Activated CD4-positive, alpha-beta memory T cell treated with anti-CD3 and anti-CD28 coated beads for 36 hours (primary cell): ENCODE measurements around the gene LIMK2. TPM values are rescaled to one million over a fixed set of nuclear protein-coding genes. Genes with fewer than 3 reads are reported as not detected.
"Not testable (repeated sequence)": the region's sequence is repeated elsewhere in the genome, so short reads cannot be mapped to it uniquely, and the experiment has no call there.

Experiments
- CTCF ChIA-PET: fragments of 350-600 bp; sonication (Branson Sonifier 250); formaldehyde crosslinking; loops from one replicate; lab custom pipeline; 2021; ENCODE audit warnings: antibody characterized with exemption, inconsistent platforms; lab: Charles Lee
- POLR2A ChIA-PET: fragments of 350-600 bp; sonication (Branson Sonifier 250); formaldehyde crosslinking; loops from one replicate; lab custom pipeline; 2021; ENCODE audit warnings: antibody characterized with exemption; lab: Charles Lee
- DNase-seq: peaks from one replicate; pipeline ENCODE4 v3.0.0-alpha.2; 2020
- H3K27ac Mint-ChIP-seq: one replicate; pipeline ENCODE4 v1.8.0; 2021; ENCODE audit warnings: mixed read lengths
- H3K27me3 Mint-ChIP-seq: one replicate; pipeline ENCODE4 v1.8.0; 2021; ENCODE audit warnings: mixed read lengths
- H3K36me3 Mint-ChIP-seq: one replicate; pipeline ENCODE4 v1.8.0; 2021; ENCODE audit warnings: mixed read lengths
- H3K4me1 Mint-ChIP-seq: one replicate; pipeline ENCODE4 v1.8.0; 2021; ENCODE audit warnings: low read depth, mixed read lengths
- H3K4me3 Mint-ChIP-seq: one replicate; pipeline ENCODE4 v1.8.0; 2021; ENCODE audit warnings: mild to moderate bottlenecking, mixed read lengths
- H3K9me3 Mint-ChIP-seq: one replicate; pipeline ENCODE4 v1.8.0; 2021; ENCODE audit warnings: mixed read lengths
- intact Hi-C: fragments of 100-400 bp; cut with micrococcal nuclease; formaldehyde crosslinking; loops from one replicate; pipeline ENCODE4 v1.15.1; 2023
- total RNA-seq, 2 experiments: library from RNA; stranded (reverse); gene quantifications; one replicate each; pipeline ENCODE4 v1.2.3, GENCODE V29; 2021

Gene LIMK2
- total RNA-seq, 2 experiments from 2014 or later: 42.0 to 44.7 TPM

DNA sequence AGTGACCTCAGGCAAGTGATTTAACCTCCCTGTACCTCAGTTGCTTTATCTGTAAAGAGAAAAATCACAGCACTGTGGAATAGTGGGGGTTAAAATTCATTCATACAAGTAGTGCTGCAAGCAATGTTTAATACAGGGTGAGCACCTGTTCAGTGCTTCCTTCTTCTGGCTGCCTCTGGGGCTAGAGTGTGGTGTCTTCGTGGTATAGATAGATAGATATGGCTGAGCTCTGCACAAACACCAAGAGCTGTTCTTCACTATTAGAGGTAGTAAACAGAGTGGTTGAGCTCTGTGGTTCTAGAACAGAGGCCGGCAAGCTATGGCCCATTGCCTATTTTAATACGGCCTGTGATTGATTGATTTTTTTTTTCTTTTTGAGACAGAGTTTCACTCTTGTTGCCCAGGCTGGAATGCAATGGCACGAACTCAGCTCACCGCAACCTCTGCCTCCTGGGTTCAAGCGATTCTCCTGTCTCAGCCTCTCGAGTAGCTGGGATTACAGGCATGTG lies 32.9 kb downstream of the LIMK2 start:
- H3K27ac Mint-ChIP-seq: no peak overlapping the region
- POLR2A ChIA-PET: interaction anchor here (0.9 kb wide), 1 partner anchor 41 kb away, joined by 3 read pairs; no protein-coding TSS in a partner anchor

DNA sequence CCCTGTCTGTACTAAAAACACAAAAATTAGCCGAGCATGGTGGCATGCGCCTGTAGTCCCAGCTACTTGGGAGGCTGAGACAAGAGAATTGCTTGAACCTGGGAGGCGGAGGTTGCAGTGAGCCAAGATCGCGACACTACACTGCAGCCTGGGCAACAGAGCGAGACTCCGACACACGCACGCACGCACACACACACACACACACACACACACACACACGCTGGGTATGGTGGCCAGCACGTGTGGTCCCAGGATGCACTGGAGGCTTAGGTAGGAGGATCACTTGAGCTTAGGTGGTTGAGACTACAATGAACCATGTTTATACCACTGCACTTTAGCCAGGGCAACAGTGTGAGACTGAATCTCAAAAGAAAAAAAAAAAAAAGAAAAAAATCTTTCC lies 33.9 kb downstream of the LIMK2 start:
- intact Hi-C loops, H3K27ac Mint-ChIP-seq, POLR2A ChIA-PET: not testable (repeated sequence)

More for the DNA sequence above, 32.9 kb downstream of the LIMK2 start:
- no peaks in the 10 kb centered on the region for H3K9me3 Mint-ChIP-seq
- intact Hi-C loops: no loop called here
- H3K36me3 Mint-ChIP-seq: peaks cover 10% of the 10 kb centered on the region
- no peak for DNase-seq
- CTCF ChIA-PET: interaction anchor here (0.6 kb wide), 1 partner anchor 14 kb away, joined by 3 read pairs; no protein-coding TSS in a partner anchor
- H3K4me1 Mint-ChIP-seq: peaks cover 31% of the 10 kb centered on the region
- no peaks in the 10 kb centered on the region for H3K27me3 Mint-ChIP-seq
- no peak overlapping the region for H3K4me3 Mint-ChIP-seq

DNA sequence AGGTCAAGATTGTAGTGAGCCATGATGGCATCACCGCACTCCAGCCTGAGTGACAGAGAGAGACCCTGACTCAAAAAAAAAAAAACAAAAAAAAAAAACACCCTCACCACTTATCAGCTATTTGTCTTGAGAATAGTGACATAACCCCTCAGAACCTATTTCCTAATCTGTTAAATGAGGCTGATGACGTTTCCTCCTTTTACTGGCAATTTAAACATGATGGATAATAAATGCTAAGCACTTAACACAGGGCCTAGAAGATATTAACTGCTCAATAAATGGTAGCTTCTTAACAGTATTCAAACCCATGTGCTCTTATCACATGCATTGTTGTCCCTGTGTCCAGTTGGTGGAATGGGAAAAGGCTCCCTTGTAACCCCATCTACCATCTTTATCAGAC lies 34.6 kb downstream of the LIMK2 start:
- Mint-ChIP-seq H3K27me3 (no peaks in the 10 kb centered on the region), H3K4me3 (no peak overlapping the region), H3K9me3 (no peaks in the 10 kb centered on the region), H3K36me3 (peaks cover 9% of the 10 kb centered on the region), H3K4me1 (peaks cover 26% of the 10 kb centered on the region), H3K27ac (no peak overlapping the region)
- intact Hi-C loops: no loop called here
- ChIA-PET CTCF (interaction anchor here (1.7 to 8.8 kb wide), 2 partner anchors 25 to 67 kb away, joined by 9 to 43 read pairs; no protein-coding TSS in a partner anchor), POLR2A (no interaction called here)
- no peak for DNase-seq

More for the DNA sequence above, 33.9 kb downstream of the LIMK2 start:
- H3K4me3 Mint-ChIP-seq, H3K9me3 Mint-ChIP-seq, H3K36me3 Mint-ChIP-seq, H3K27me3 Mint-ChIP-seq, DNase-seq: not testable (repeated sequence)
- H3K4me1 Mint-ChIP-seq: peaks cover 31% of the 10 kb centered on the region
- CTCF ChIA-PET: interaction anchor here (8.8 kb wide), 1 partner anchor 26 kb away, joined by 43 read pairs; no protein-coding TSS in a partner anchor

DNA sequence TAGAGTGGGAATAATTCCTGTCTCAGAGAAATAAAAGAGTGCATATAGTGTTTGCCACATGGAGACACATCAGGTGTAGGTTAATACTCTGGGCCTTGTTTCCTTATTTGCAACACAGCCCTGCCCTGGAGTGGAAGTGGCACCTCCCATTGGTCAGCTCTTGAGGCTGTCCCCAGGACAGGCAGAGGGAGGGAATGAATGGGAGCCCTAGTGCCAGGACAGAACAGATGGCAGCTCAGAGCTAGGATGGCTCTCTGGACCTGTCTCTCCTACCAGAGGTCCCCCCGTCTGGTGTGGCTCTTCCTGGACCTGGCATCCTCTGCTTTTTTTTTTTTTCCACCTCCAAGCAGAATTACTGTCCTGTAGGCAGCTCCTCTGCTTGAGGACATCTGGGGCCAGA lies 35.6 kb downstream of the LIMK2 start:
- Mint-ChIP-seq H3K4me3 (no peak overlapping the region), H3K27me3 (no peaks in the 10 kb centered on the region), H3K36me3 (peaks cover 2% of the 10 kb centered on the region), H3K4me1 (peaks cover 20% of the 10 kb centered on the region), H3K9me3 (no peaks in the 10 kb centered on the region), H3K27ac (no peak overlapping the region)
- CTCF ChIA-PET: interaction anchor here (0.8 to 8.8 kb wide), 4 partner anchors 24 to 613 kb away, joined by 3 to 43 read pairs (median 6); no protein-coding TSS in a partner anchor
- POLR2A ChIA-PET: interaction anchor here (0.5 kb wide), 1 partner anchor 15 kb away, joined by 5 read pairs; no protein-coding TSS in a partner anchor
- intact Hi-C loops: no loop called here
- DNase-seq: no peak

DNA sequence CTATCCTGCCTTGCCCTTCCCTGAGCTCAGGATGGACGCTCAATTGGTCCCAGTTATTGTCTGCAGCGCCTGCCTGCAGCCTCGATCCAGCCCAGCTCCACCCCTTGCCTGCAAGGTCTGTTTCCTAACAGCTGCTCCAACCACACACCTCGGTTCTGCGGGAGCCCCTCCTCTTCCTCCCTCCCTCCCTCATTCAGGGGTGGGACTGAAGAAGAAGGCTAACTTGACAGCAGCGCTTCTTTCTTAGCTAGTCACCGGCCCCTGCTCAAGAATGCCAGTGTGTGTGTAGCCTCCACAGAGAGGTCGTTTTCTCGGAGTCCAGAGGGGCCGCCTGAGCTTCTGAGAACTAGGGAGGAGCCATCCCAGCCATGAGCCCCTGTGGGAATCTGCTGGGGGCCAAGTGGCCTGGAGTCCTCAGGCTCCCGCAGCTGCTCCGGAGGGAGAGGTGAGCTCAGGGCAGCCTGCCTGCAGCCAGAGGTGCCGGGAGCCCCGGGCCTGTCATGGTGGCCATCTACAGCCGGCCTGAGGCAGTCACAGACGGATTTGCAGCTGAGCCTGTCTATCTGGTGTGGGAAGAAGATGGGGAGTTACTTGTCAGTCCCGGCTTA lies 36.1 kb downstream of the LIMK2 start:
- Mint-ChIP-seq H3K36me3 (peaks cover 2% of the 10 kb centered on the region), H3K4me1 (peaks cover 17% of the 10 kb centered on the region)
- CTCF ChIA-PET: interaction anchor here (0.8 to 8.8 kb wide), 4 partner anchors 24 to 614 kb away, joined by 3 to 43 read pairs (median 6); no protein-coding TSS in a partner anchor

DNA sequence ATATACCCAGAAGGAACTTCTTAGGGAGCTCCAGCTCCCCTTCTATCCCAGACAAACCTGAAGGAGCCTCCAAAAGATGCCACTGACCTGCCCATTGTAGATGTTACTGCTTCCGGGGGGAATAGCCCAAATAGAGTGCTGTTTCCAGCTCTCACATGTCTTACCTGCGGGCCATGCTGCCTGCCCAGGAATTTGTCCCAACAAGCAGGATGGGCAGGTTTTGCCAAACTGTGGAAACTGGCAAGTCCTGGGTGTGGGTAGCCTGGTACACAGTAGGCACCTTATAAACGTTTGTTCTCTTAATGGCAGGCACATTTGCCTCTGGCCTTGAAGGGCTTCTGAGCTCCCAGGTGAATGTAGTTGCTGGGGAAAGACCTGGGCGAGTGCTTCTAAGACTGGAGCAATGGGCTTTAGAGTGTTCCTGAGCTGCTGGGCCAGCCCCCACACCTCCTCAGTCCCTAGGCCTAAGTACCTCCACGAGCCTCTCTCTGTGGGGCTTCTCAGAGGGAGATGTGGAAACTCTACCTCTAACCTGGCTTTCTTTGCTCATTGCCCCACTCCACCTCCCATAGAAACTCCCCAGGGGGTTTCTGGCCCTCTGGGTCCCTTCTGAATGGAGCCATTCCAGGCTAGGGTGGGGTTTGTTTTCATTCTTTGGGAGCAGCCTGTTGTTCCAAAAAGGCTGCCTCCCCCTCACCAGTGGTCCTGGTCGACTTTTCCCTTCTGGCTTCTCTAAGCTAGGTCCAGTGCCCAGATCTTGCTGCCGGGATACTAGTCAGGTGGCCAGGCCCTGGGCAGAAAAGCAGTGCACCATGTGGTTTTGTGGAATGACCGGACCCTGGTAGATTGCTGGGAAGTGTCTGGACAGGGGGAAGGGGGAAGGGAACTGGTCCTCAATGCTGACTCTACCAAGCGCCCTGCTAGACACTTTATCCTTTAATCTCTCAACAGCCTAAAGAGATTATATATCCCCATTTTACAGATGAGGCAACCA lies 37.2 kb downstream of the LIMK2 start:
- H3K4me3 Mint-ChIP-seq: no peak overlapping the region
- peaks cover 17% of the 10 kb centered on the region for H3K4me1 Mint-ChIP-seq
- peaks cover 2% of the 10 kb centered on the region for H3K36me3 Mint-ChIP-seq
- DNase-seq: no peak
- no peak overlapping the region for H3K27ac Mint-ChIP-seq
- intact Hi-C loops: no loop called here
- H3K9me3 Mint-ChIP-seq: no peaks in the 10 kb centered on the region
- POLR2A ChIA-PET: no interaction called here
- no peaks in the 10 kb centered on the region for H3K27me3 Mint-ChIP-seq
- CTCF ChIA-PET: interaction anchor here (8.8 kb wide), 1 partner anchor 23 kb away, joined by 43 read pairs; no protein-coding TSS in a partner anchor

More for the DNA sequence above, 36.1 kb downstream of the LIMK2 start:
- no peak overlapping the region for H3K4me3 Mint-ChIP-seq
- no peaks in the 10 kb centered on the region for H3K9me3 Mint-ChIP-seq
- intact Hi-C loops: no loop called here
- no peak overlapping the region for H3K27ac Mint-ChIP-seq
- H3K27me3 Mint-ChIP-seq: no peaks in the 10 kb centered on the region
- POLR2A ChIA-PET: interaction anchor here (0.5 kb wide), 1 partner anchor 16 kb away, joined by 5 read pairs; no protein-coding TSS in a partner anchor
- DNase-seq: peak; percentile 71

DNA sequence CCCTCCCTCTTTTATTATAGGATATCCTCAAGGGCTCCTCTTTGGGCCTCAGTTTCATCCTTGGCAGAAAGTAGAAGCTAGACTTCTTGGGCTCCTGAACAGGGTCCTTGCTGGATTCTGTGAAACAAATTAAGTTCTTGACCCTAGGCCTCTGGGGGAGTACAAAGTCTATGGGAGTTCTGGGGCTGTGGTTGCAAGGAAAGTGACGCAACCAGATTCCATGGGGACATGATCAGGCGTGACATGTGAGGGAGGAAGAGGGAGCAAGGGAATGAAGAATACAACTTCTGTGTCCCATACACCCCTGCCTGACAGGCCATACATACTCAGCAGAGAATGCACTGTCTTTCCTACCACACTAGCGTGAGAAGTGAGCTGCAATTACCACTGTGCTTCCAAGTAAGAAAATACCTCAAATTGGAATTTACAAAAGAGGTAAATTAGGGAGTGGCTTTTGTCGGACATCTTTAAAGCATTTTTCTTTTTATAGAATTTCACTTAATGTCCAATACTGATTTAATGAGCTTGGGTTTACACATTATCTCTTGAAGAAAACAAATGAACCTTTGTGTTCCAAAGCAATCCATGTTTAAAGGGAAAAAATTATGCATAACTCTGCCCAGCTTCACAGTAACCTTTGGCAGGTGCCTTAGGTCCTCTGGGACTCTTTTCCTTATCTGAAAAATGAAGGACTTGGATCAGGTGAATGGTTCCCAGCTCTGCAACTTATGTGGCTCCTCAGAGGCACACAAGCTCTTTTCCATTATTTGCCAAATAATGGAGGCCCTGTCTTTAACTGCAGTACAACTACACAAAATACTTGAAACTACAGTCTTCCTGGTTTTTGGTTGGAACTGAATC lies 38.9 kb downstream of the LIMK2 start:
- Mint-ChIP-seq H3K9me3 (no peaks in the 10 kb centered on the region), H3K4me1 (peaks cover 17% of the 10 kb centered on the region), H3K4me3 (no peak overlapping the region), H3K36me3 (peaks cover 2% of the 10 kb centered on the region), H3K27me3 (no peaks in the 10 kb centered on the region), H3K27ac (no peak overlapping the region)
- intact Hi-C loops: no loop called here
- DNase-seq: no peak
- ChIA-PET CTCF (interaction anchor here (0.6 to 8.8 kb wide), 3 partner anchors 11 to 21 kb away, joined by 3 to 43 read pairs (median 5); no protein-coding TSS in a partner anchor), POLR2A (interaction anchor here (0.6 kb wide), 1 partner anchor 440 kb away, joined by 3 read pairs; no protein-coding TSS in a partner anchor)

DNA sequence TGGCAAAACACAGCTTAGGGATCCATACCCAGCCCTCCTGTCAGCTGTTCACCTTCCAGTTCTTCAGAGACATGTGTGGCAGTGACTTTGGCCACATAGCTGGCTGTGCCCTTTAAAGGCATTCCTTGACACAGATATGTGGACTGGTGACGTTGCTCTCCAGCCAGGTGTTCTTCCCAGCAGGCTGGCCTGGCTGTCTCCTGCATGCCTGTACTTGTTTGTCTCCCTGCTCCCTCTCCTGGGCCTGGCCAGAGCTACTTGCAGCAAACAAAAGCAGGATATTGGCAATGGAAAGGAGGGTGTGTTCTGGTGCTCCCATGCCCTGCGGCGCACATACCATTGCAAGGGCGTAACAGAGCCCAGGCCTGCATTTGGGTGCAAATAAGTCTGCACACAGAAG lies 41.9 kb downstream of the LIMK2 start:
- ChIA-PET CTCF (interaction anchor here (0.8 to 8.8 kb wide), 2 partner anchors 18 to 59 kb away, joined by 3 to 43 read pairs; no protein-coding TSS in a partner anchor), POLR2A (interaction anchor here (0.9 kb wide), 1 partner anchor 16 kb away, joined by 3 read pairs; no protein-coding TSS in a partner anchor)

DNA sequence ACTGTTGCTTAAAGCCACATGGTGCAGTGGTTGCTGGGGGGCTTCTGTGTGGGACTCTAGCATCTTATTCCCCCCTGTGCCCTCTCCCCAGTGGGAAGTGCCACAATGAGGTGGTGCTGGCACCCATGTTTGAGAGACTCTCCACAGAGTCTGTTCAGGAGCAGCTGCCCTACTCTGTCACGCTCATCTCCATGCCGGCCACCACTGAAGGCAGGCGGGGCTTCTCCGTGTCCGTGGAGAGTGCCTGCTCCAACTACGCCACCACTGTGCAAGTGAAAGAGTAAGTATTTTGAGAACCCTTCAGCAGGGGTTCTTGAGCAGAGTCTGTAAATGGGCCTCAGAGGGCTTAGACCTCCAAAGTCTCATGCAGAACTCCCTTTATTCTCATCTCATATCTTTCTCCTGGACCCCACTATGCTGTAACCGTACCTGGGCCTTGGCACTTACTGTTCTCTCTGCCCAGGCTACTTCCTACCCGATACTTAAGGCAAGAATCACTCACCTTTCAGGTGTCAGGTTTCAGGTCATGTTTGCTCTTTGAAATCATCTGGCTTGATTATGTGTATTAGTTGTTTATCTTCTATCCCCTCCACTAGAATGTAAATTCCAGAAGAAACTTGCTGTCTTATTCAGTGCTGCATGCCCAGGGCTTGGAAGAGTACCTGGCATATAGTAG lies 47.8 kb downstream of the LIMK2 start:
- Mint-ChIP-seq H3K4me3 (no peak overlapping the region), H3K27me3 (no peaks in the 10 kb centered on the region), H3K27ac (no peak overlapping the region), H3K9me3 (no peaks in the 10 kb centered on the region), H3K4me1 (no peaks in the 10 kb centered on the region), H3K36me3 (peaks cover 26% of the 10 kb centered on the region)
- intact Hi-C loops: no loop called here
- CTCF ChIA-PET: interaction anchor here (1.2 kb wide), 2 partner anchors 13 to 15 kb away, joined by 3 read pairs; no protein-coding TSS in a partner anchor
- POLR2A ChIA-PET: no interaction called here
- DNase-seq: no peak

More for the DNA sequence above, 41.9 kb downstream of the LIMK2 start:
- no peak overlapping the region for H3K27ac Mint-ChIP-seq
- intact Hi-C loops: no loop called here
- H3K4me1 Mint-ChIP-seq: no peaks in the 10 kb centered on the region
- no peaks in the 10 kb centered on the region for H3K27me3 Mint-ChIP-seq
- DNase-seq: no peak
- H3K9me3 Mint-ChIP-seq: no peaks in the 10 kb centered on the region
- no peak overlapping the region for H3K4me3 Mint-ChIP-seq
- H3K36me3 Mint-ChIP-seq: peaks cover 2% of the 10 kb centered on the region

DNA sequence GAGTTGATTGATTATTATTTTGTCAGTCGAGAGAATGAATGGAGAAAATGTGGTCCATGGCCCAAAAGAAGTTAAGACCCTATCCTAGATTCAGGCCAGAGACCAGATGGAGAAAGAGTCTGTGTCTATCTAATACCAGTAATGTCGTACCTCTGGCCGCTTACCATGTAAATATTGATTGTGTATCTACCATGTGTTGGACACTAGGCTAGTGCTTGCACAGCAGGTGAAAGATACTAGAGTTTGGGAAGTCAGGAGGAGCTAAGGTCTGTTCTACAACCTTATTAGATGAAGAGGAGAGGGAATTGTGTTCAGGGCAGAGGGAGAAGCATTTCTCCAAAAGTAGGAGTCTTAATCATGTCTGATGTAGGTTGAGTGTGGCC lies 48.4 kb downstream of the LIMK2 start:
- intact Hi-C loops: no loop called here
- CTCF ChIA-PET: no interaction called here
- POLR2A ChIA-PET: no interaction called here
- Mint-ChIP-seq H3K4me1 (no peaks in the 10 kb centered on the region), H3K27ac (no peak overlapping the region), H3K9me3 (no peaks in the 10 kb centered on the region), H3K36me3 (peaks cover 26% of the 10 kb centered on the region), H3K27me3 (no peaks in the 10 kb centered on the region), H3K4me3 (no peak overlapping the region)
- no peak for DNase-seq
